ENCODE data around the gene UPK3B. TPM values are rescaled to one million over a fixed set of nuclear protein-coding genes. Genes with fewer than 3 reads are reported as not detected.
A peak's percentile ranks its signal among the peaks of the same experiment; 100 is the strongest.
"Not testable (repeated sequence)": the region's sequence is repeated elsewhere in the genome, so short reads cannot be mapped to it uniquely, and the experiment has no call there.

Gene UPK3B
- total and polyA plus RNA-seq, 2 of the 13 experiments (the other 11 are each of a cell fraction or from before 2014, with no cell fraction given), result not detected

- TF ChIP-seq DMAP1 (CRISPR knock-in tag; IDR thresholded peaks at IDR 0.05), result peak; percentile 89
- peak; percentile 46; the same call in 1 of the 2 replicates for TF ChIP-seq BRF2 (CRISPR knock-in tag; IDR thresholded peaks at IDR 0.05)
- peak; percentile 90 for TF ChIP-seq MYC (CRISPR knock-in tag; IDR thresholded peaks at IDR 0.05; ENCODE audit: borderline replicate concordance)
- TF ChIP-seq, protein P1, sequence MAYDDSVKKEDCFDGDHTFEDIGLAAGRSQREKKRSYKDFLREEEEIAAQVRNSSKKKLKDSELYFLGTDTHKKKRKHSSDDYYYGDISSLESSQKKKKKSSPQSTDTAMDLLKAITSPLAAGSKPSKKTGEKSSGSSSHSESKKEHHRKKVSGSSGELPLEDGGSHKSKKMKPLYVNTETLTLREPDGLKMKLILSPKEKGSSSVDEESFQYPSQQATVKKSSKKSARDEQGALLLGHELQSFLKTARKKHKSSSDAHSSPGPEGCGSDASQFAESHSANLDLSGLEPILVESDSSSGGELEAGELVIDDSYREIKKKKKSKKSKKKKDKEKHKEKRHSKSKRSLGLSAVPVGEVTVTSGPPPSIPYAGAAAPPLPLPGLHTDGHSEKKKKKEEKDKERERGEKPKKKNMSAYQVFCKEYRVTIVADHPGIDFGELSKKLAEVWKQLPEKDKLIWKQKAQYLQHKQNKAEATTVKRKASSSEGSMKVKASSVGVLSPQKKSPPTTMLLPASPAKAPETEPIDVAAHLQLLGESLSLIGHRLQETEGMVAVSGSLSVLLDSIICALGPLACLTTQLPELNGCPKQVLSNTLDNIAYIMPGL (CRISPR knock-in tag; IDR thresholded peaks at IDR 0.05; ENCODE audit: borderline replicate concordance in 1 of 2, low read depth in 1 of 2), result peak; percentile 88 to 92
- TF ChIP-seq, protein P2, sequence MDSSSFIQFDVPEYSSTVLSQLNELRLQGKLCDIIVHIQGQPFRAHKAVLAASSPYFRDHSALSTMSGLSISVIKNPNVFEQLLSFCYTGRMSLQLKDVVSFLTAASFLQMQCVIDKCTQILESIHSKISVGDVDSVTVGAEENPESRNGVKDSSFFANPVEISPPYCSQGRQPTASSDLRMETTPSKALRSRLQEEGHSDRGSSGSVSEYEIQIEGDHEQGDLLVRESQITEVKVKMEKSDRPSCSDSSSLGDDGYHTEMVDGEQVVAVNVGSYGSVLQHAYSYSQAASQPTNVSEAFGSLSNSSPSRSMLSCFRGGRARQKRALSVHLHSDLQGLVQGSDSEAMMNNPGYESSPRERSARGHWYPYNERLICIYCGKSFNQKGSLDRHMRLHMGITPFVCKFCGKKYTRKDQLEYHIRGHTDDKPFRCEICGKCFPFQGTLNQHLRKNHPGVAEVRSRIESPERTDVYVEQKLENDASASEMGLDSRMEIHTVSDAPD (CRISPR knock-in tag; IDR thresholded peaks at IDR 0.05), result peak; percentile 55
- TF ChIP-seq ZSCAN29 (CRISPR knock-in tag; conservative IDR thresholded peaks at IDR 0.05), result 0 out of 2 replicates have a peak, but pooled peaks have one; percentile 41
- TF ChIP-seq, protein P3, sequence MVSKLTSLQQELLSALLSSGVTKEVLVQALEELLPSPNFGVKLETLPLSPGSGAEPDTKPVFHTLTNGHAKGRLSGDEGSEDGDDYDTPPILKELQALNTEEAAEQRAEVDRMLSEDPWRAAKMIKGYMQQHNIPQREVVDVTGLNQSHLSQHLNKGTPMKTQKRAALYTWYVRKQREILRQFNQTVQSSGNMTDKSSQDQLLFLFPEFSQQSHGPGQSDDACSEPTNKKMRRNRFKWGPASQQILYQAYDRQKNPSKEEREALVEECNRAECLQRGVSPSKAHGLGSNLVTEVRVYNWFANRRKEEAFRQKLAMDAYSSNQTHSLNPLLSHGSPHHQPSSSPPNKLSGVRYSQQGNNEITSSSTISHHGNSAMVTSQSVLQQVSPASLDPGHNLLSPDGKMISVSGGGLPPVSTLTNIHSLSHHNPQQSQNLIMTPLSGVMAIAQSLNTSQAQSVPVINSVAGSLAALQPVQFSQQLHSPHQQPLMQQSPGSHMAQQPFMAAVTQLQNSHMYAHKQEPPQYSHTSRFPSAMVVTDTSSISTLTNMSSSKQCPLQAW (CRISPR knock-in tag; IDR thresholded peaks at IDR 0.05), result peak; percentile 50; the same call in 1 of the 2 replicates
- peak; percentile 88 for TF ChIP-seq ZNF883 (CRISPR knock-in tag; IDR thresholded peaks at IDR 0.05; ENCODE audit: not compliant biosample characterization)
- not testable (repeated sequence) for TF ChIP-seq NR2F6 (IDR thresholded peaks at IDR 0.05)
- peak; percentile 26; the same call in 1 of the 2 replicates for TF ChIP-seq NR2F6 (CRISPR knock-in tag; IDR thresholded peaks at IDR 0.05)
- TF ChIP-seq, protein P4, sequence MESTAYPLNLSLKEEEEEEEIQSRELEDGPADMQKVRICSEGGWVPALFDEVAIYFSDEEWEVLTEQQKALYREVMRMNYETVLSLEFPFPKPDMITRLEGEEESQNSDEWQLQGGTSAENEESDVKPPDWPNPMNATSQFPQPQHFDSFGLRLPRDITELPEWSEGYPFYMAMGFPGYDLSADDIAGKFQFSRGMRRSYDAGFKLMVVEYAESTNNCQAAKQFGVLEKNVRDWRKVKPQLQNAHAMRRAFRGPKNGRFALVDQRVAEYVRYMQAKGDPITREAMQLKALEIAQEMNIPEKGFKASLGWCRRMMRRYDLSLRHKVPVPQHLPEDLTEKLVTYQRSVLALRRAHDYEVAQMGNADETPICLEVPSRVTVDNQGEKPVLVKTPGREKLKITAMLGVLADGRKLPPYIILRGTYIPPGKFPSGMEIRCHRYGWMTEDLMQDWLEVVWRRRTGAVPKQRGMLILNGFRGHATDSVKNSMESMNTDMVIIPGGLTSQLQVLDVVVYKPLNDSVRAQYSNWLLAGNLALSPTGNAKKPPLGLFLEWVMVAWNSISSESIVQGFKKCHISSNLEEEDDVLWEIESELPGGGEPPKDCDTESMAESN (CRISPR knock-in tag; conservative IDR thresholded peaks at IDR 0.05), result peak; percentile 84
- TF ChIP-seq SKI (IDR thresholded peaks at IDR 0.05; ENCODE audit: partially characterized antibody), result peak; percentile 71
- TF ChIP-seq ZNF329 (CRISPR knock-in tag; IDR thresholded peaks at IDR 0.05; ENCODE audit: low read depth), result peak; percentile 50; the same call in 1 of the 2 replicates
- TF ChIP-seq BRD4 (CRISPR knock-in tag; IDR thresholded peaks at IDR 0.05), result peak; percentile 56; the same call in 1 of the 2 replicates
- TF ChIP-seq ZNF724P (CRISPR knock-in tag; IDR thresholded peaks at IDR 0.05; ENCODE audit: borderline replicate concordance), result 0 out of 2 replicates have a peak, but pooled peaks have one; percentile 36
- TF ChIP-seq NCOA1 (CRISPR knock-in tag; IDR thresholded peaks at IDR 0.05), result peak; percentile 73; the same call in 1 of the 2 replicates
- TF ChIP-seq ELF3 (CRISPR knock-in tag; IDR thresholded peaks at IDR 0.05), result peak; percentile 59
- TF ChIP-seq, protein P5, sequence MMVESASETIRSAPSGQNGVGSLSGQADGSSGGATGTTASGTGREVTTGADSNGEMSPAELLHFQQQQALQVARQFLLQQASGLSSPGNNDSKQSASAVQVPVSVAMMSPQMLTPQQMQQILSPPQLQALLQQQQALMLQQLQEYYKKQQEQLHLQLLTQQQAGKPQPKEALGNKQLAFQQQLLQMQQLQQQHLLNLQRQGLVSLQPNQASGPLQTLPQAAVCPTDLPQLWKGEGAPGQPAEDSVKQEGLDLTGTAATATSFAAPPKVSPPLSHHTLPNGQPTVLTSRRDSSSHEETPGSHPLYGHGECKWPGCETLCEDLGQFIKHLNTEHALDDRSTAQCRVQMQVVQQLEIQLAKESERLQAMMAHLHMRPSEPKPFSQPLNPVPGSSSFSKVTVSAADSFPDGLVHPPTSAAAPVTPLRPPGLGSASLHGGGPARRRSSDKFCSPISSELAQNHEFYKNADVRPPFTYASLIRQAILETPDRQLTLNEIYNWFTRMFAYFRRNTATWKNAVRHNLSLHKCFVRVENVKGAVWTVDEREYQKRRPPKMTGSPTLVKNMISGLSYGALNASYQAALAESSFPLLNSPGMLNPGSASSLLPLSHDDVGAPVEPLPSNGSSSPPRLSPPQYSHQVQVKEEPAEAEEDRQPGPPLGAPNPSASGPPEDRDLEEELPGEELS (CRISPR knock-in tag; IDR thresholded peaks at IDR 0.05), result 0 out of 2 replicates have a peak, but pooled peaks have one; percentile 14
These were observed 38.9 kb downstream of the UPK3B start (continued) for GRCh38 chr7:76549025-76549854.

All from HepG2 (cell line).